CD4-positive, alpha-beta T cell treated with Interleukin-17A for 4 hours (primary cell): Measurements from ENCODE around the gene PTPN13.

Experiments
- DNase-seq: peaks from one replicate; pipeline ENCODE4 v3.0.0-alpha.2; 2020; ENCODE audit warnings: mixed read lengths

PTPN13 gene

DNA sequence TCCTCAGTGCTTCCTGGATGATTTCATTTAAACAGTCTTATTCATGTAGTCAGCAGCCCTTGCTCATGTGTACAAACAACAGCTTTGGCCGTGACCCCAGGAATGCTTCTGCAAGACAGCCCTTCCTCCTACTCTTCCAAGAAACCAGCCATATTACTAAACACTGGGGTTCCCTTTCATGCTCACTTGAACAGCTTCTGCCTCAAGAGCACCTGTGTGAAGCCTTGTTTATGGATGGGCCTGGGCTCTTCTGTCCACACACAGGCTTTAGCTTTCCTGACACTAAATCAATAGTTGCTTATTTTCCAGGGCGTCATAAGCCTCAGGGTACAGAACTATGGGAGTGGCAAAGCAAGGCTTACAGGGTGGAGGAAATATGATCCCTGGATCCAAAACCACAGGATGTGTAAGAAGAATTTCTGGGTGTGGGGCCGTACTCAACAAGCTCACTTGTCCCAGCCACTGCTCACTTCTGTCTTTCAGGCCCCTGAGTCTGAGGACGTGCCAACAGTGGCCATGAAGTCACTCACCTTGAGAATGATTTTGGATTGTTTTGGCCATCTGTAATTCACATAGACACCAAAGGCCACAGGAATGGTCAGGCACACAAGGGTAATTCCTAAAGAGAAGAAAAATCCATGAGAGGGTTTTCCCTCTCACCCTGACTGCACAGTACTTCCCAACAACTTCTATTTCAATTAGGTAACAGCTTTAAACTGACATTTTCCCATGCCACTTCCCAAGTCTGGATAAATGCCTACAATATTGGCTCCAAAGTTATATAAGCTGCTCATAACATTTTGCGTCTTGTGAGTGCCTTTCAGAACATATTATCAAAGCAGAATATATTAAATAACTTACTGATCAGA, 237.4 kb downstream of the PTPN13 start:
- no peak for DNase-seq

DNA sequence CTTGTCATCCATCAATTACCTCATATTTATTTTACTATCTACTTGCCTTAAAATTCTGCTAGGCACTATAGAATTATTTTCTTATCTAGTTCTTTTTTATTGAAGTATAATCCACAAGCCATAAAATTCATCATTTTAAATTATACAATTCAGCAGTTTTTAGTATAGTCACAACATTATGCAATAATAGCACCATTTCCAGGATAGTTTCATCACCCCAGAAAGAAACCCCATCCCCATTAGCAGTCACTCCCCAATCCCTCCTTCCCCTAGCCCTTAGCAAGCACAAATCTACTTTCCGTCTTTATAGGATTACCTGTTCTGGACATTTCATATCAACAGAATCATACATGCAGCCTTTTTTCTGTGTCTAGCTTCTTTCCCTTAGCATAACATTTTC, 239.5 kb downstream of the PTPN13 start:
- DNase-seq: no peak

DNA sequence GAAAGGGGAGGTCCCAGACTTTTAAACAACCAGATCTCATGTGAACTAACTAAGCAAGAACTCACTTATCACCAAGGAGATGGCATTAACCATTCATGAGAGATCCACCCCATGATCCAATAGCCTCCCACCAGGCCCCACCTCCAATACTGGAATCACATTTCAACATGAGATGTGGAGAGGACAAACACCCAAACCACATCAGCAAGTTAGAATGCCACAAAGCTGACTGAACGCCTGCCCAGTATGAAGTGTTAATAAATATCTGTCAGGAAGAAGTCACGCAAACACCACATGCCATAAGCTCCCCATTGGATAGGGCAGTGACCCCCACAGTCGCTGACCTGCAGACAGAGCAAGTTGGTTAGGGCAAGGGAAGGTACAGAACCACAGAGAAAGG, 240.8 kb downstream of the PTPN13 start:
- no peak for DNase-seq

DNA sequence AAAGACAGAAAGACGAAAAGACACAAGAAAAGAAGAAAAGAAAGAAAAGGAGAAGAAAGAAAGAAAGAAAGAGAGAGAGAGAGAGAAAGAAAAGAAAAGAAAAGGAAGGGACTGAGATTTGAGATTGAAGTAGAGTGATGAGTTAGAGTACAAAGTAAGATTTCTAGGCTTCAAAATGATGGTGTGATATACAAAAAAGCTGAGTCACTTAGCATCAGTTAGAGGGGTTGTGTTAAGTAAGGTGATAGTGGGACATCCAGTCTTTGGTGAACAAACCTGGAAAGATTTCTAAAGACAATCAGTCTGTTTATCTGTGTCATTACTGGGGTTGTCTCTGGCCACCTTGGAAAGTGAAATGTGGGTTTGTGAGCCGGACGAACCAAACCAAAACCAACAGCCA, 241.6 kb downstream of the PTPN13 start:
- no peak for DNase-seq

DNA sequence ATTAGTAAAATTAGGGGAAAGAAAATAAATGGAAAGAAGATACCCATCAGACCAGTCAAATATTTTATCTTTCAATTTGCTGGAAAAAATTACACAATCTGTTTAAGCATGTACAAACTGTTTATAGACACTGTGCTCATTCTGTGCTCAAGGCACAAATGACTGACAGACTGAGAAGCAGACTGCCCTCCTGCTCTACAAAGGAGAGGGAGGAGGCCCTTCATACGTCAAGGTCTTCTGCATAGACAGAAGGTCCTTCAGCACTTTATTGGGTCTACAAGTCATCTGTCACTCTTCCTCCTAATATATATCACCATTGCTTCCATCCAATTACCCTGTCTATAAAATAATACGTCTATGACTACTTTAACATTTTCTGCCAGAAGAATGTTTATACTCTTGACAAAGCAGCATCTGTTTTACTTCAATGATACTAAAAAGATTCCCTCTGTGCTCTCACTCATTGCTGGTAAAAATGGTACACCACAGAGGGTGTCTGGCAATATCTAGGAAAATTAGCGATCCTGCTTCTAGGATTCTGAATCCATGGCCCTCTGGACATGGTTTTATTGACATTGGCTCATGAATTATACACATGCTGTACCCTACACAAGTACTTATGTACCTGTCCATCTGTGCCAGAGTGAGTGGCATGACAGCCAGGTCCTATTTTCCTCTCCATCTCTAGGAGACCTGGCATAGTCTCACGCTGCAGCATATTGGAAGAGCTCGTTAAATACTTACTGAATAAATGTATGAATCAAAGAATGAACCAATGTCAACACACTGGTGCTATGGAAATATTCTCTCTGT, 243.8 kb downstream of the PTPN13 start:
- DNase-seq: no peak

DNA sequence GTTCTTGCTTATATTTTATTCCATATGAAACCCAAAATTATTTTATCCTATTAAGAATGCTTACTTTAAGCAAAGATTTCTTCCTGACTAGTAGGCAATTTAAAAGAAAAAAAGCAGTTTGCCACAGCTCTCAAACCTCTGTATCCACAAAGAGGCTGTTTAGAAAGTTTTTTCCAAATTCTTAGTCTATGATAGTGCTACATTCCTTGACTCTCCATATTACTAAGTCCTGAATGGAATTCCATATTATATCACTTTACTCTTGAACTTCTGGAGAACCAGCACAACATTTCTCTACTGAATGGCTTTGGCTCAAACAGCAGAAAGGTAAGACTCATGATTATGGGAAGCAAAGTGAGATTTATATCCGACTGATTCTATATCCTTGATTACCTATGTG, 246.7 kb downstream of the PTPN13 start:
- no peak for DNase-seq

DNA sequence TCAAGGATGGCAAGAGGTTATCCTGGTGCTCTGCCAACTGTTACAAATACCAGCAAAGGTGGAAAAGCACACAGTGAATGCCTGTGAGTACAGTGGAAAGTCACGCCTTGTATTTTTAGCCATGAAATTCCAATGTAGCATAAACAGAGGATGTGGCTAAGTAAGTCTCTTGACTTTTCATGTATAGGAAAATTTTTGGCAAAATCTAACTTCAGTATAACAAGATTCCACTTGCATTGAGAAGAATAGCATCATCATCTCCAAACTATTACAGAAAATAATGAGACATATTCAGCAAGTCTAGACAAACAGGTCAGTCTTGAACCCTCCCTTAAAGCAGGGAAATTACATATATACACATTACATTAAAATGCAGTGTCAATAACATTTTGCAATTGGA, 247.2 kb downstream of the PTPN13 start:
- DNase-seq: no peak

DNA sequence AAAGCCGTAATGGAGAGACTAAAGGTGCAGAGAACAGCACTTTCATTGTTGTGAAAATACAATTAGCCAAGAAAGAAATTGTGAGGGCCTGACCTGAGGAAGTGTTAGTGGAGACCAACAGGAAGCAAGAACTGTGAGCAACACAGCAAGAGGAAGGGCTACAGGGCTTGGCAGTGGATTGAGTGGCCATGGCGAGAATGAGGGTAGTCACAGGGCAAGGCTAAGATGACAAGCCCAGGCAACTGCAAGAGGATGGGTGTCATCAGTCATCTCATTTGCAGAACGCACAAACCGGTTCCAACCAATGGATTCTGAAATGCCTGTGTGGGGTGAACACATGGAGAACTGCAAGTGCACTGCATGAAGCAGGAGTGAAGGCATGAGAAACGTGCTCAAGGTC, 251.5 kb downstream of the PTPN13 start:
- no peak for DNase-seq

DNA sequence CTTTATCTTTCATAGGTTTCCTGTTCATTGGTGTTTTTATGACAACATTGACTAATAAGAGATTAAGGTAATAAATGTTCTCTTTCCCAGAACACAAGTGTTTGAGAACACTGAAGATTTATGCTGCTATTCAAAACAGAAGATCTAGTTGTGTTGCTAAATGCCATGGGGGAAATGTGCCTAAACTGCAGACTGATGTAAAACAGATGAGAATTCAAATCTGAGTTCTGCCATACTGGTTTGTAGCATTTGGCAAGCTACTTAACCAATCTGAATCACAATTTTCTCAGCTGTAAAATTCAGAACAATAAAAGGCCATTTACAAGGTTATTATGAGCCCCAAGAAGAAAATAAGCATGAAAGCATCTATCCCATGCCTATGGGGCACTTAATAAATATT, 252.8 kb downstream of the PTPN13 start:
- no peak for DNase-seq

DNA sequence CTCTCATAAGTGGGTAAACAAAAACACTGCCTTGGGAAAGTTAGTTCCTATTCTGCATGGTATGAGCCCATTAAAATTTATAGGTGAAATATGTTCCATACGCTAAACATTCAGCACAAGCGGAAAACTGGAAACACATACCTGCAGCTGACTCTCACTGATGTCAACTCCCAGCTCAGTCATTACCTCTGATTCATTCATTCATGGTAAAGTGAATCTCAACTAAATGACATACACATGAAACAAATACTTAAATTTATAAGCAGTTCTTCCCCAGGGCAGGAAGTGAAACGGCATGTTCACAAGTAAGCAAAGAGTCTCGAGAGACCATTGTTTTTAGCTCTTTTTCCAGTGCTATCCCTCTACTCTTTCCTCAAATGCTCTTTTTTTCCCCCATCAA, 253.5 kb downstream of the PTPN13 start:
- DNase-seq: no peak

DNA sequence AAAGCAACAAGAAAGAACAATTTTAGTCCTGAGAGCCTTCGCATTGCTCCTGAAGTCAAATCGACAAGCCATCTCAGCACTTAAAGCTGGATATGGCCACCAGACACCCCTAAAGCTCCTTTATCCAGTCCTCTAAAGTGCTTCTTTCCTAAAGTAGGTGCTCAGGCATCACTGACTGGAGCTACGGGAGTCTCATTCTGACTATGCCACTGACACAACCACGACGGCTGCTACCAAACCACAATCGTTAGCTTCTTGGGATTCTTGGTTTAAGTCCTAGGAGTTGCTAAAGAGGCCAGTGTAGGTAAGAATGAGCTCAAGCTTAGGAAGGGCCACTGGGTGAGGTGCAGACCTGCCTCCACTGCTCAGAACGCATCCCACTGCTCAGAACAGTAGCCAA, 254.0 kb downstream of the PTPN13 start:
- no peak for DNase-seq

DNA sequence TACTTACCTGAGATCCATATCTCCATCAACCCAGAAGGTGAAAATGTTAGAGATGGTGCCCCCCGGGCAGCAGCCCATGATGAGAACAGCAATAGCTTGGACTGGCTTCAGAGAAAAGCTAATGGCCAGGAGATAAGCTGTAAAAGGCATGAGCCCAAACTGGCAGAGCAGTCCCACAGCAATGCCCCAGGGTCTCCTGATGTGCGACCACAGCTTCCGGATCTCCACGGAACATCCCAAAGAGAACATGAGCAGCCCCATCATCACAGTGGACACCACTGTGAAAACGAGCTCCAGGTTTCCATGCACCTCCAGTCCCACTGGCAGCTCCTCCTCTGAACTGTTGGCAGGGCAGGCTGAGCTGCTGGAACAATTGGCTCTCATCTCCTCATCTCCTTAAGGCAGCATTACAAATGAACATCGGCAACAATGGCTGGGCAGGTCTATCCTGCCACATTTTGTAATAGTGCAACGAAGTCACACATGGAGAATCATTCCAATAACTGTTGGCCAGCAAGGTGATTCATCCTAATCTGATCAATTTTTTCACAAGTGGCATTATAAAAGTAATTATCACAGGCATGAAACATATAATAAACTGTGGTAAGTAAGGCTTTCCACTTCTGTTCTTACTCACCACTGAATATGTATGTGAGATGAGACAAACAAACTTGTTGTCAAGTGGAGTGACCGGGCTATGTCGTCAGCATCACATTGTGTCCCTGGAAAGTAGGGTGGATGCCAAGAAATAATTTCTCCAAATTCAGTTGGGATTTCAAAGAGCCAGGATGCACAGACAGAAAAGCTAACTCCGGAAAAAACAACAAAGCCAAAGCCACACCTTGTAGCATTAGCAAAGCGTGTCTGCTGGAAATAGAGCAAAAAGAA, 254.9 kb downstream of the PTPN13 start, which contains the start of gene SLC10A6:
Gene SLC10A6 (minus strand): TSS at position 653 of the 888 bp plus-strand sequence. CDS start 269 bp downstream, at position 384.
- DNase-seq: no peak

DNA sequence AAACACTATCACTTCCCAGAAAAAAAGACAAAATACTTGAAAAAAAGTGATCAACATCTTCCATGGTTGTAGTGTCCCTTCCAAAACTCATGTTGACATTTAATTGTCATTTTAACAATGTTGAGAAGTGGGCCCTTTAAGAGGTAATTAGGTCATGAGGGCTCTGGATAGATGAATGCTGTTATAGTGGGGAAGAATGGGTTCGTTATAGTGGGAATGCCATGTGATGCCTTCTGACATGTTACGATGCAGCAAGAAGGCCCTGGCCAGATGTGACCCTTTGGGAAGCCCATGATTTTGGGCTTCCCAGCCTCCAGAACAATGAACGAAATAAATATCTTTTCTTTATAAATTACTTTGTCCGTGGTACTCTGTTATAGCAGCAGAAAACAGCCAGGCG, 259.1 kb downstream of the PTPN13 start:
- no peak for DNase-seq

DNA sequence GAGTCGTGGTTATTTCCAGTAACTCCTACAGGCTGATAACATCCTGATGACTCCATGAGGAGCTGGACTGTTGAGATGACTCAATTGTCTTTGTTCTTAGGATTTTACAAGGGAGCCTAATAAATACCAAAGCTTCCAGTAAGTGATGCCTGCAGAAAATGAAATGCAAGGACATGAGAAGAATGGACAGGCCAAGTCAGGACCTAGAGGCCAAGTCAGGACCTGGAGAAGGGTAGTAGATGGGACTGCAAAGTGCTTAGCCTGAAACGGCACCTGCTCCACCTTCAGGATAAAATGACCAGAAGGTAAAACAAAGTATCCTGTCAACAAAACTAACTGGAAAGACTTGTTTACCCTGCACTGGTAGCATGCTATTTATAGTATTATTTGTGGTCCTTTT, 261.5 kb downstream of the PTPN13 start:
- DNase-seq: no peak

DNA sequence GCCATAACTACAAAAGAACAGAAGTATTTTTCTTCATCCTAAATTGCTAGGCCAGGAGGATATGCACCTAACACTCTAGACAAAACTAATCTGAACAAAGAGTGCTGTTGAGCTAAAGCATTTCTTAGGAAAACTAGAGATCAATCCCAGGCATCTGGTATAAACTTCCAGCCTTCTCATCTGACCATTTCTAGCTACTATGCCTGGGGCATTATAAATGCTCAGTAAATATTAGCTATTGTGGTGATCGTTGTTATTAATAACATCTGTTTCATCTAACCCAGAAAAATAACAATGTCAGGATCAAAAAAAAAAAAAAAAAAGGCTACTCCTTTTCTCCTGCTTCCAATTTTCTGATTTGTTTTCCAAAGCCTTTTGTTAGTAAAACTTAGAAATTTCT, 262.8 kb downstream of the PTPN13 start:
- no peak for DNase-seq

DNA sequence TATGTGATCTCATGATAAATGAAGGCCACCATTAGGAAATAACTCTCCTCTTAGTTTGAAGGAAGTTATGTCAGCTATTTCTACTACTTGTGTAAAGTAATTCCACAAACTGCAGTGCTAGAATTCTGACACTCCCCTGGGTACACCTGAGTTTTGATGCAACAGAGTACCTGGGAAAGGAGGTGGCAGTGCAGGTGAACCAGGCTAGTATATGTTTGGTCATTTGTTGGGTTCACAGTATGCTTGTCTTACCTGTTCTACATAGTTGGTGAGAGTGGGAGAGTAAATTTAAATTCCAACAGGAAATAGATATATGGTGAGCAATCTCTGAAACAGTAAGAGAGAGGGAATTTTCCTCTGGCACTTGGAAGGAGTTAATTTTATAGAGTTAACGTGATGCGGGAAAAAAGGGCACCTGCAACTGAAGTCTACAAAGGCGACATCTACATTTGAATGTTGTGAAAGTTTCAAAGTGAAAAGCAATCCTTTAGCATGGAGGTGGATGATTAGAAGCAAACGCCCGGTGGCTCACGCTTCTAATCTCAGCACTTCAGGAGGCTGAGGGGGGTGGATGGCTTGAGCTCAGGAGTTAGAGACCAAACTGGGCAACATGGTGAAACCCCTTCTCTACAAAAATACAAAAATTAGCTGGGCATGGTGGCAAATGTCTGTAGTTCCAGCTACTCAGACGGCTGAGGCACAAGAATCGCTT, 263.4 kb downstream of the PTPN13 start:
- no peak for DNase-seq
